Measurements from ENCODE around the gene SH2D1A.
"Not testable (repeated sequence)": the region's sequence is repeated elsewhere in the genome, so short reads cannot be mapped to it uniquely, and the experiment has no call there.

Gene SH2D1A

DNA sequence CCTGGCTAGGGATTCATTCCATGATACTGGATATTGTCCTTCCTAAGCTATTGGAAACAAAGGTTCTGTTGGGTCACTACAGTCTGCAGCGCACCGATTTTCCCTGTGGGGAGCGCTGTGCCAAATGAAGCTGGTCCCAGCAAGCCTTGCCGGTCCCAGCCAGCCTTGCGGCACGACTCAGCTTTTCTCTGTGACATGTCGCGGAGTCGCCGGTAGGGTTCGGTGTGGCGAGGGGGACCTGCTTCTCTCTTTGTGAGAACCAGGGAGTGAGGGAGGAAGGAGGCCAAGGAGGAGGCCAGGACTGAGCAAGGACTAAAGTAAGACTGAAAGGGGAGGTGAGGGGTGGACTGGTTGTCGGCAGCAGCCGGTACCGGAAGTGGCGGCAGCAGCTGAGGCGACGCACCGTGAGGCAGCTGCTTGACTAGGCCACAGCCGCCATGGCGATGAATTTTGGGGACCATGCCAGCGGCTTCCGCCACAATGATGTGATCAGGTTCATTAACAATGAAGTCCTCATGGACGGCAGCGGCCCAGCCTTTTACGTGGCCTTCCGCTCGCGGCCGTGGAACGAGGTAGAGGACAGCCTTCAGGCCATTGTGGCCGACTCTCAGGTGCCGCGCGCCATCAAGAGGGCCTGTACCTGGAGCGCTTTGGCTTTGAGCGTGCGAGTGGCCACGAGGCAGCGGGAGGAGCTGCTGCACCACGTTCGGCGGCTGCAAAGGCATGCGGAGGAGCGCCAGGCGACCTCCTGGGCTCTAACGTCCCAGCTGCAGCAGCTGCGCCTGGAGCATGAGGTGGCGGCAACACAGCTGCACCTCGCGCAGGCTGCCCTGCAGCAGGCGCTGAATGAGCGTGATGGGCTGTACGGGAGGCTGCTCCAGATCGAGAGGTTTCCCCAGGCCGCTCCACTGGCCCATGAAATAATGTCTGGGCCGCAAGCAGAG, 13.6 kb upstream of the SH2D1A start, which contains the start of gene TEX13D:
Gene TEX13D, plus strand, starts transcription at position 180 of the 944 bp plus-strand sequence. Its CDS starts 258 bp downstream, at position 438.
- DNase-seq (ENCODE audit: low read depth, low spot score), result no peak
- POLR2A ChIA-PET, result no interaction called here
- TF ChIP-seq, protein P1, sequence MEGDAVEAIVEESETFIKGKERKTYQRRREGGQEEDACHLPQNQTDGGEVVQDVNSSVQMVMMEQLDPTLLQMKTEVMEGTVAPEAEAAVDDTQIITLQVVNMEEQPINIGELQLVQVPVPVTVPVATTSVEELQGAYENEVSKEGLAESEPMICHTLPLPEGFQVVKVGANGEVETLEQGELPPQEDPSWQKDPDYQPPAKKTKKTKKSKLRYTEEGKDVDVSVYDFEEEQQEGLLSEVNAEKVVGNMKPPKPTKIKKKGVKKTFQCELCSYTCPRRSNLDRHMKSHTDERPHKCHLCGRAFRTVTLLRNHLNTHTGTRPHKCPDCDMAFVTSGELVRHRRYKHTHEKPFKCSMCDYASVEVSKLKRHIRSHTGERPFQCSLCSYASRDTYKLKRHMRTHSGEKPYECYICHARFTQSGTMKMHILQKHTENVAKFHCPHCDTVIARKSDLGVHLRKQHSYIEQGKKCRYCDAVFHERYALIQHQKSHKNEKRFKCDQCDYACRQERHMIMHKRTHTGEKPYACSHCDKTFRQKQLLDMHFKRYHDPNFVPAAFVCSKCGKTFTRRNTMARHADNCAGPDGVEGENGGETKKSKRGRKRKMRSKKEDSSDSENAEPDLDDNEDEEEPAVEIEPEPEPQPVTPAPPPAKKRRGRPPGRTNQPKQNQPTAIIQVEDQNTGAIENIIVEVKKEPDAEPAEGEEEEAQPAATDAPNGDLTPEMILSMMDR (IDR thresholded peaks at IDR 0.05; ENCODE audit: insufficient read depth, low read length, missing control alignments), result no peak
- H3K4me3 ChIP-seq (ENCODE audit: low read depth, low read length), result no peak within 1 kb of the TSS
- CTCF ChIA-PET, result no interaction called here

DNA sequence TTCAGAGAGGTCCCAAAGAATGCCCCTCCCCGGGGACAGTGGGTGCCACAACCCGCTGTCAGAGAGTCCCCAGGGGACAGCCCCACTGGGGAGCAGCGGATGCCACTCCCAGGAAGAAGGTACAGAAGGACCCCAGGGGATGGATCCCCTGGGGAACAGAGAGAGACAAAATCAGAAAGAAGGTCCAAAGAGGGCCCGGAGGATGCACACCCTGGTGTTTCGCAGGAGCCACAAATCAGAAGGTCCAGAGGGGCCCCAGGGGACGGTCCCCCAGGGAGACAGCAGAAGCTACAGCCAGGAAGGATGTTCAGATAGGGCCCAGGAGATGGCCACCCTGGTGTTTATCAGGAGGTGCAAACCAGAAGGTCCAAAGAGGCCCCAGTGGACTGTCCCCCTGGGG, 12.5 kb upstream of the SH2D1A start:
- H3K4me3 ChIP-seq (ENCODE audit: low read depth, low read length), result no peak overlapping the region
- ChIA-PET POLR2A (no interaction called here), CTCF (no interaction called here)
- TF ChIP-seq, protein P1 (IDR thresholded peaks at IDR 0.05; ENCODE audit: insufficient read depth, low read length, missing control alignments), result no peak
- no peak for DNase-seq (ENCODE audit: low read depth, low spot score)

DNA sequence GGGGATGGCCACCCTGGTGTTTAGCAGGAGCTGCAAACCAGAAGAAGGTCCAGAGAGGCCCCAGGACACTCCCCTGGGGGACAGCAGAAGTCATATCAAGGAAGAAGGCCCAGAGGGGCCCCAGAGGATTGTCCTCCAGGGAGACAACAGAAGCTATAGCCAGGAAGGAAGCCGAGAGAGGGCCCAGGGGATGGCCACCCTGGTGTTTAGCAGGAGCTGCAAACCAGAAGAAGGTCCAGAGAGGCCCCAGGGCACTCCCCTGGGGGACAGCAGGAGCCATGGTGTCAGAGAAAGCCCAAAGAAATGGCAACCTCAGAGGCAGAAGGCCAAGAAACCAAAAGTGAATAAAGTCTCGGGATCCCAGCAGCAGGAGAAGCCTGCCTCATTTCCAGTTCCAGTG, 11.8 kb upstream of the SH2D1A start:
- POLR2A ChIA-PET; H3K4me3 ChIP-seq (ENCODE audit: low read depth, low read length); CTCF ChIA-PET; DNase-seq (ENCODE audit: low read depth, low spot score): not testable (repeated sequence)

DNA sequence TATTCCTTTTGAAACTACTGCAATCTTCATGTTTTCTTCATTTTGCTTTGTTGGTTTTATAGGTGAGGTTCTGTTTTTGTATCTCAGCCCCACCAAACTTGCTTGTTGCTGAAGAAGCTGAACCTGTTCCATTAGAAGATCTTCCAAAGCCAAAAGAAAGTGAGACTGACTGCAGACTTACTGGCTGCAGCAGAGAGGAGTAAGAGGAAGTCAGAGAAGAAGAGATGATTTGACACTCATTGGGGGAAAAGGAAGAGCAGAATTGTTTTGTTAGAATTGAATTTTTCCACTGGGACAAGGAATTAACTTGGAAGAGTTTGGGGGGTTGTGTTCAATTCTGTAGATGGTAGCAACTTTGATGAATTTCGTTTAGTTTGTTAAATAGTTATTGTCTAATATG, 10.8 kb upstream of the SH2D1A start:
- ChIA-PET CTCF (no interaction called here), POLR2A (no interaction called here)
- no peak for DNase-seq (ENCODE audit: low read depth, low spot score)
- no peak overlapping the region for H3K4me3 ChIP-seq (ENCODE audit: low read depth, low read length)
- TF ChIP-seq, protein P1 (IDR thresholded peaks at IDR 0.05; ENCODE audit: insufficient read depth, low read length, missing control alignments), result no peak

DNA sequence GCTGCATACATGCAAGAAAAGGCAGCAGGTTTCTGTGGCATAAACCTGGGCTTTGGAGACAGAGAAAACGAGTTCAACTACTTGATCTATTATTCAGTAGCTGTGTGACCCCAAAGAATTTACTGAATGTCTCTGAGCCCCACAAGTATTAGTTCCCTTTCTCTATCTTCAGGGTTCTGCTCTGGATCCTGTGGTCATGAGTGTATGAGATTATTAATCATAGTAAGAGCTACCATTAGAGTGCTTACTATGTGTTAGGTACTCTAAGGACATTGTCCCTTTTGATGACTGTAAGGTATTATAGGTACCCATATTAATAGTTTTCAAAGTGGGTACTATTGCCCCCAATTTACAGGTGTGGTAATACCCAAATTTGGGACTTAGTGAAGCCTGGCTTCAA, 8.4 kb upstream of the SH2D1A start:
- no peak for DNase-seq (ENCODE audit: low read depth, low spot score)
- H3K4me3 ChIP-seq (ENCODE audit: low read depth, low read length), result no peak overlapping the region
- ChIA-PET POLR2A (no interaction called here), CTCF (no interaction called here)
- TF ChIP-seq, protein P1 (IDR thresholded peaks at IDR 0.05; ENCODE audit: insufficient read depth, low read length, missing control alignments), result no peak

DNA sequence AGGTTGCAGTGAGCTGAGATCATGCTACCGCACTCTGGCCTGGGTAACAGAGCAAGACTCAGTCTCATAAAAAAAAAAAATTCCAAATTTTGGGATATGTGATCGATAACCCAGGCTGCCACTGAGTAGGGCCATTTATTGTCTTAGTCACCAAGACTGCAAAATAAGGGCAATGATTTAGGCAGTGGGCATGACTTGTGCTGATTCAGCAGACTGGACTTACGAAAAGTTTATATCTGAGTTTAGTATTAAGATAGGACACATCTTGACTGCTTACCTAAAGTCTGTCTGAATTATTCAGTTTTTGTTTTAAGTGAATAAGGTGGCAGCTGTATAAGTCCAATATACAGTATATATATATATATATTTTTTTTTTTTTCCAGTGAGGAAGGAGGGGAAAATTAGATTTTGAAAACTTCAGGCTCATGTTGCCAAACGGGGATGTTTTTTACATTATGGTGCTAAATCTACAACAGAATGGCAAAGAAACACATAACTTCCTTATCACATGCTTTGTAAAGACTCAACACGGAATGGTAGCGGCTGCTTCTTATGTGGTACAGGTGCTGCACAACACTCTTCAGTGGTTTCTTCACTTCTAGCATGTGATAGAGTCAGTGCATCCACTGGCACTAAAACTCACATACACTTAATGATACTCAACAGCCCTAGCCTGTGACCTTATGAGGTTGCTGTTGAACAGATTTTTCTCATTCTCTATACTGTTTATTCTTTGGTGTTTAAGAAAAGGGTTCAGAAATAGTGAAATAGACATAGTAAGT, 7.4 kb upstream of the SH2D1A start:
- H3K4me3 ChIP-seq (ENCODE audit: low read depth, low read length), result no peak overlapping the region
- TF ChIP-seq, protein P1 (IDR thresholded peaks at IDR 0.05; ENCODE audit: insufficient read depth, low read length, missing control alignments), result no peak
- ChIA-PET CTCF (no interaction called here), POLR2A (no interaction called here)
- DNase-seq (ENCODE audit: low read depth, low spot score), result no peak
